Liver (tissue), 9 donors: ENCODE data around the gene ZC3H7B. TPM values are rescaled to one million over a fixed set of nuclear protein-coding genes. Genes with fewer than 3 reads are reported as not detected.

Experiments
- DNase-seq: peaks from one replicate; pipeline ENCODE4 v3.0.0-alpha.2; 2017; ENCODE audit warnings: low spot score
- H3K27ac ChIP-seq, 2 donors: one replicate each; pipeline ENCODE4 v1.7.0; 2013; ENCODE audit warnings: inconsistent platforms in 2 of 2, low read length in 2 of 2, control low read depth in 1 of 2, low read depth in 1 of 2, mild to moderate bottlenecking in 1 of 2
- H3K27me3 ChIP-seq, 4 donors: one replicate each; pipeline versions ENCODE4 v1.6.1 to v1.7.0; 2013; ENCODE audit warnings: low read length in 3 of 4, inconsistent platforms in 1 of 4, mild to moderate bottlenecking in 1 of 4, moderate library complexity in 1 of 4; ENCODE audit not compliant: control insufficient read depth in 4 of 4, insufficient read depth in 4 of 4
- H3K36me3 ChIP-seq, 4 donors: one replicate each; pipeline versions ENCODE4 v1.6.1 to v1.7.0; 2013; ENCODE audit warnings: low read length in 3 of 4, mild to moderate bottlenecking in 3 of 4, low read depth in 1 of 4, moderate library complexity in 1 of 4; ENCODE audit not compliant: control insufficient read depth in 4 of 4, insufficient read depth in 3 of 4
- H3K4me1 ChIP-seq, 4 donors: one replicate each; pipeline versions ENCODE4 v1.6.1 to v1.7.0; 2013; ENCODE audit warnings: low read length in 3 of 4, mild to moderate bottlenecking in 3 of 4, moderate library complexity in 1 of 4; ENCODE audit not compliant: control insufficient read depth in 4 of 4, insufficient read depth in 4 of 4
- H3K4me3 ChIP-seq, 3 donors: one replicate each; pipeline versions ENCODE4 v1.6.1 to v1.7.0; 2013; ENCODE audit warnings: low read length in 3 of 3, control low read depth in 1 of 3, low read depth in 1 of 3, mild to moderate bottlenecking in 1 of 3
- H3K9ac ChIP-seq, 2 donors: one replicate each; pipeline ENCODE4 v1.7.0; 2013; ENCODE audit warnings: low read length in 2 of 2, mild to moderate bottlenecking in 2 of 2, moderate library complexity in 2 of 2, control low read depth in 1 of 2, low read depth in 1 of 2
- H3K9me3 ChIP-seq, 4 donors: one replicate each; pipeline versions ENCODE4 v1.6.1 to v1.7.0; 2013; ENCODE audit warnings: low read length in 3 of 4; ENCODE audit not compliant: control insufficient read depth in 4 of 4
- ATF3 ChIP-seq: IDR thresholded peaks from 2 replicates; pipeline ENCODE4 v1.6.1; 2016; ENCODE audit warnings: antibody characterized with exemption
- CTCF ChIP-seq: fragments of 150-350 bp; IDR thresholded peaks from 2 replicates; pipeline ENCODE4 v1.5.1; 2017; ENCODE audit warnings: improper control_type of control experiment, low read depth, low read length; ENCODE audit not compliant: missing input control
- EGR1 ChIP-seq, 2 donors: IDR thresholded peaks; 2 replicates each; pipeline ENCODE4 v1.6.1; 2016 to 2018; ENCODE audit warnings: antibody characterized with exemption in 2 of 2, low read depth in 2 of 2
- FOXA1 ChIP-seq: IDR thresholded peaks from 2 replicates; pipeline ENCODE4 v1.6.1; 2016; ENCODE audit warnings: antibody characterized with exemption
- FOXA2 ChIP-seq: IDR thresholded peaks from 2 replicates; pipeline ENCODE4 v1.6.1; 2016; ENCODE audit warnings: antibody characterized with exemption
- GABPA ChIP-seq, 2 donors: IDR thresholded peaks in 1 of 2; conservative IDR thresholded peaks in 1 of 2; 2 replicates each; pipeline ENCODE4 v1.6.1; 2016; ENCODE audit warnings: antibody characterized with exemption in 2 of 2, mild to moderate bottlenecking in 1 of 2, moderate library complexity in 1 of 2
- HNF4A ChIP-seq, 2 donors: conservative IDR thresholded peaks; 2 replicates each; pipeline ENCODE4 v1.6.1; 2016; ENCODE audit warnings: antibody characterized with exemption in 2 of 2, mild to moderate bottlenecking in 2 of 2
- HNF4G ChIP-seq: IDR thresholded peaks from 2 replicates; pipeline ENCODE4 v1.6.1; 2016; ENCODE audit warnings: antibody characterized with exemption
- JUND ChIP-seq, 2 donors: IDR thresholded peaks; 2 replicates each; pipeline ENCODE4 v1.6.1; 2016; ENCODE audit warnings: antibody characterized with exemption in 2 of 2
- MAX ChIP-seq: IDR thresholded peaks from 2 replicates; pipeline ENCODE4 v1.6.1; 2016; ENCODE audit warnings: antibody characterized with exemption
- NR2F2 ChIP-seq: IDR thresholded peaks from 2 replicates; pipeline ENCODE4 v1.6.1; 2016; ENCODE audit warnings: antibody characterized with exemption
- RAD21 ChIP-seq, 2 donors: IDR thresholded peaks; 2 replicates each; pipeline ENCODE4 v1.6.1; 2016; ENCODE audit warnings: antibody characterized with exemption in 2 of 2, mild to moderate bottlenecking in 2 of 2
- REST ChIP-seq: IDR thresholded peaks from 2 replicates; pipeline ENCODE4 v1.6.1; 2016; ENCODE audit warnings: antibody characterized with exemption, mild to moderate bottlenecking
- RXRA ChIP-seq, 2 donors: IDR thresholded peaks; 2 replicates each; pipeline ENCODE4 v1.6.1; 2017 to 2018; ENCODE audit warnings: antibody characterized with exemption in 2 of 2, mild to moderate bottlenecking in 1 of 2
- SP1 ChIP-seq: IDR thresholded peaks from 2 replicates; pipeline ENCODE4 v1.6.1; 2018; ENCODE audit warnings: antibody characterized with exemption, mild to moderate bottlenecking
- TAF1 ChIP-seq: conservative IDR thresholded peaks from 2 replicates; pipeline ENCODE4 v1.6.1; 2016; ENCODE audit warnings: antibody characterized with exemption, mild to moderate bottlenecking
- YY1 ChIP-seq: IDR thresholded peaks from 2 replicates; pipeline ENCODE4 v1.6.1; 2016; ENCODE audit warnings: antibody characterized with exemption, mild to moderate bottlenecking
- ZBTB33 ChIP-seq: IDR thresholded peaks from 2 replicates; pipeline ENCODE4 v1.6.1; 2016; ENCODE audit warnings: antibody characterized with exemption
- WGBS: extraction: QIAGEN DNeasy Blood & Tissue Kit; methylation state at CpG from one replicate; pipeline ENCODE4 v1.1.7; 2013; 5-methylcytosine and 5-hydroxymethylcytosine counted together
- polyA plus RNA-seq, 2 donors: library from polyadenylated mRNA; stranded (reverse) in 1 of 2; unstranded in 1 of 2; fragments of 200-250 nt in 1 of 2; fragments of >200 nt in 1 of 2; fragmentation: Nextera tagmentation in 1 of 2; extraction: Ambion mirVana in 1 of 2; gene quantifications; one replicate each; pipeline versions ENCODE4 v1.2.1 to v1.2.3, GENCODE V29; 2013 to 2015
- total RNA-seq, 2 donors: library from RNA; depleted of rRNA; stranded (reverse); fragments of >200 nt; gene quantifications; one replicate each; pipeline ENCODE4 v1.2.3, GENCODE V29; 2014
- donor health status: healthy.
- donor health status: healthy.
- donor health status: healthy.
- donor health status: healthy.
- donor health status: healthy.

Gene ZC3H7B
- total and polyA plus RNA-seq, 4 donors = 6.6 to 50.2 (median 26.1) TPM

GRCh38 chr22:41314821-41315220 lies 13.5 kb downstream of the ZC3H7B start:
- Histone ChIP-seq H3K27ac (no peak overlapping the region), H3K27me3 (no peaks in the 10 kb centered on the region), H3K9ac (no peak overlapping the region), H3K36me3 (peaks cover 0 to 2% (median 0%) of the 10 kb centered on the region in 4 donors), H3K9me3 (no peaks in the 10 kb centered on the region), H3K4me3 (no peak overlapping the region), H3K4me1 (peaks cover 0 to 5% (median 0%) of the 10 kb centered on the region in 4 donors)
- no peak for DNase-seq
- TF ChIP-seq EGR1 (IDR thresholded peaks at IDR 0.05; ENCODE audit: low read depth in 2 of 2) = no peak
- TF ChIP-seq FOXA1 = no peak
- no peak for TF ChIP-seq HNF4A (conservative IDR thresholded peaks at IDR 0.05)
- no peak for TF ChIP-seq YY1
- no peak for TF ChIP-seq FOXA2
- TF ChIP-seq ATF3 = no peak
- no peak for TF ChIP-seq JUND (IDR thresholded peaks at IDR 0.05)
- no peak for TF ChIP-seq GABPA (IDR thresholded peaks at IDR 0.05 in 1 of 2, conservative IDR thresholded peaks at IDR 0.05 in 1 of 2)
- no peak for TF ChIP-seq RXRA (IDR thresholded peaks at IDR 0.05)
- no peak for TF ChIP-seq RAD21 (IDR thresholded peaks at IDR 0.05)
- WGBS = 91% methylated on average over 8 of the region's 8 CpGs

GRCh38 chr22:41315586-41315985 lies 14.3 kb downstream of the ZC3H7B start:
- no peak for DNase-seq
- Histone ChIP-seq H3K4me1 (peaks cover 0 to 5% (median 0%) of the 10 kb centered on the region in 4 donors), H3K4me3 (no peak overlapping the region), H3K27ac (no peak overlapping the region), H3K27me3 (no peaks in the 10 kb centered on the region), H3K9me3 (no peaks in the 10 kb centered on the region), H3K36me3 (peaks cover 0 to 5% (median under 1%) of the 10 kb centered on the region in 4 donors), H3K9ac (no peak overlapping the region)
- TF ChIP-seq REST = no peak
- no peak for TF ChIP-seq GABPA (IDR thresholded peaks at IDR 0.05 in 1 of 2, conservative IDR thresholded peaks at IDR 0.05 in 1 of 2)
- TF ChIP-seq ATF3 = no peak
- TF ChIP-seq RAD21 (IDR thresholded peaks at IDR 0.05) = no peak
- TF ChIP-seq SP1 = no peak
- no peak for TF ChIP-seq JUND (IDR thresholded peaks at IDR 0.05)
- TF ChIP-seq FOXA1 = no peak
- TF ChIP-seq HNF4A (conservative IDR thresholded peaks at IDR 0.05) = no peak
- no peak for TF ChIP-seq YY1
- no peak for TF ChIP-seq MAX
- TF ChIP-seq RXRA (IDR thresholded peaks at IDR 0.05) = no peak
- no peak for TF ChIP-seq ZBTB33
- TF ChIP-seq TAF1 = no peak
- TF ChIP-seq NR2F2 = no peak
- TF ChIP-seq FOXA2 = no peak
- TF ChIP-seq CTCF = no peak
- no peak for TF ChIP-seq EGR1 (IDR thresholded peaks at IDR 0.05; ENCODE audit: low read depth in 2 of 2)
- no peak for TF ChIP-seq HNF4G
- 86% methylated on average over 1 of the region's 1 CpG for WGBS
